ENCODE results near the gene YTHDF2. TPM values are rescaled to one million over a fixed set of nuclear protein-coding genes. Genes with fewer than 3 reads are reported as not detected.

YTHDF2 gene
- total RNA-seq, 4 donors from 2014 or later = 35.6 to 50.6 (median 47.0) TPM

DNA sequence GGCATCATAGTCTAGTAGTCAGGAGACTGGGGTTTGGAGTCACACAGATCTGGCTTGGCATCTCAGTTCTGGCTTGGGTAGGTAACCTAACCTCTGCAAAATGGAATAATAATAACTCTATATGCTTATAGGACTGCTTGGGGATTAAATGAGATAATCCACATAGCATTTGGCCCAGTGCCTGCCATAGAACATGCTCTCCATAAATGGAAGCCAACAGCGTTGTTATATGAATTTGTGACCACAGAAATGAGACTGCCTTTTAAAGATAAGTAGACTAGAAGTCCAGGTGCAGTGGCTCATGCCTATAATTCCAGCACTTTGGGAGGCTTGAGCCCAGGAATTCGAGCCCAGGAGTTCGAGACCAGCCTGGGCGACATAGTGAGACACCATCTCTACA, 71.2 kb downstream of the YTHDF2 start:
- intact Hi-C loops (cut with DNase I; ENCODE audit: low total_unique reads) (no loop called here), in situ Hi-C loops (cut with MboI; ENCODE audit: low sequenced_read_pairs in 4 of 4) (no loop called here)
- Histone ChIP-seq H3K9me3 (no peaks in the 10 kb centered on the region), H3K4me3 (no peak overlapping the region), H3K27ac (no peak overlapping the region), H3K27me3 (peaks cover 18 to 30% (median 26%) of the 10 kb centered on the region in 3 donors), H3K36me3 (no peaks in the 10 kb centered on the region), H3K4me1 (no peaks in the 10 kb centered on the region)
- DNase-seq = no peak
- no peak for ATAC-seq
- TF ChIP-seq POLR2A (IDR thresholded peaks at IDR 0.05) (no peak), CTCF (IDR thresholded peaks at IDR 0.05 in 4 of 5, conservative IDR thresholded peaks at IDR 0.05 in 1 of 5) (no peak)

- H3K27ac ChIP-seq = no peak overlapping the region
- in situ Hi-C loops (cut with MboI; ENCODE audit: low sequenced_read_pairs in 4 of 4) (no loop called here), intact Hi-C loops (cut with DNase I; ENCODE audit: low total_unique reads) (no loop called here)
- DNase-seq (no peak), ATAC-seq (no peak)
- H3K4me3 ChIP-seq = no peak overlapping the region
- no peaks in the 10 kb centered on the region for H3K4me1 ChIP-seq
- H3K9me3 ChIP-seq = no peaks in the 10 kb centered on the region
- H3K36me3 ChIP-seq = no peaks in the 10 kb centered on the region
- peaks cover 27 to 44% (median 41%) of the 10 kb centered on the region in 3 donors for H3K27me3 ChIP-seq
- TF ChIP-seq CTCF (IDR thresholded peaks at IDR 0.05 in 4 of 5, conservative IDR thresholded peaks at IDR 0.05 in 1 of 5) (no peak), POLR2A (IDR thresholded peaks at IDR 0.05) (no peak)
These were observed 74.6 kb downstream of the YTHDF2 start for GRCh38 chr1:28811369-28811765.

DNA sequence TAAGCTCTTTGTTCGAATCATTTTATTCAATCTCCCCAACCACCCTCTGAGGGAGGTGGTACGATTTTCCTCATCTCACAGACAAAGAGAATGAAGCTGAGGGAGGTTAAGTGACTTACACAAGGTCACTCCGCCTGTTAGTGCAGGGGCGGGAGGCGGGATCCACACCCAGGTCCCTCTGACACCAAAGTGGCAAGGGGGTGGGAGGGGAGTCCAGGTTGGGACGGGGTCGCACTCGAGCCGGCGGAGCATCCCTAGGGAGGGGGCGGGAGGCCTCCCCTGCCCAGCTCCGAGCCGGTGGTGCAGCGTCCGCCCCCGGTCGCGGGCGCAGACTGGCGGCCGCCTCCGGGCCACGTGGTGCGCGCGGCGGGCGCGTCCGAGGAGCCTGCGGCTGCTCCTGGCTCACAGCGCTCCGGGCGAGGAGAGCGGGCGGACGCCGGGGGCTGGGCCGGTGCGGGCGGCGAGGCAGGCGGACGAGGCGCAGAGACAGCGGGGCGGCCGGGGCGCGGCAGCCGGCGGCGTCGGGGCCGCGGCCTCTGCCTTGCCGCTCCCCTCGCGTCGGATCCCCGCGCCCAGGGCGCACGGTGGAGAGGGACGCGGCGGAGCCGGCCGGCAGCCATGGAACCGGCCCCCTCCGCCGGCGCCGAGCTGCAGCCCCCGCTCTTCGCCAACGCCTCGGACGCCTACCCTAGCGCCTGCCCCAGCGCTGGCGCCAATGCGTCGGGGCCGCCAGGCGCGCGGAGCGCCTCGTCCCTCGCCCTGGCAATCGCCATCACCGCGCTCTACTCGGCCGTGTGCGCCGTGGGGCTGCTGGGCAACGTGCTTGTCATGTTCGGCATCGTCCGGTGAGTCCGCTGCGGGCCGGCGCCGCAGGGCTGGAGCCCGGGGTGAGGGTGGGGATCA, 75.3 kb downstream of the YTHDF2 start, which contains the start of gene OPRD1:
OPRD1 (plus strand) TSS at position 405 of the 903 bp plus-strand sequence; CDS start at position 619, 214 bp downstream.
- ATAC-seq (no peak), DNase-seq (no peak)
- H3K27me3 ChIP-seq = peaks cover 27 to 44% (median 41%) of the 10 kb centered on the region in 3 donors
- no peaks in the 10 kb centered on the region for H3K9me3 ChIP-seq
- no peak within 1 kb of the TSS for H3K27ac ChIP-seq
- H3K4me3 ChIP-seq = no peak within 1 kb of the TSS
- TF ChIP-seq POLR2A (IDR thresholded peaks at IDR 0.05) = no peak
- no peak for TF ChIP-seq CTCF (IDR thresholded peaks at IDR 0.05 in 4 of 5, conservative IDR thresholded peaks at IDR 0.05 in 1 of 5)
- H3K4me1 ChIP-seq = no peaks in the 10 kb centered on the region
- intact Hi-C loops (cut with DNase I; ENCODE audit: low total_unique reads) = no loop called here
- H3K36me3 ChIP-seq = no peaks in the 10 kb centered on the region
- in situ Hi-C loops (cut with MboI; ENCODE audit: low sequenced_read_pairs in 4 of 4) = no loop called here

DNA sequence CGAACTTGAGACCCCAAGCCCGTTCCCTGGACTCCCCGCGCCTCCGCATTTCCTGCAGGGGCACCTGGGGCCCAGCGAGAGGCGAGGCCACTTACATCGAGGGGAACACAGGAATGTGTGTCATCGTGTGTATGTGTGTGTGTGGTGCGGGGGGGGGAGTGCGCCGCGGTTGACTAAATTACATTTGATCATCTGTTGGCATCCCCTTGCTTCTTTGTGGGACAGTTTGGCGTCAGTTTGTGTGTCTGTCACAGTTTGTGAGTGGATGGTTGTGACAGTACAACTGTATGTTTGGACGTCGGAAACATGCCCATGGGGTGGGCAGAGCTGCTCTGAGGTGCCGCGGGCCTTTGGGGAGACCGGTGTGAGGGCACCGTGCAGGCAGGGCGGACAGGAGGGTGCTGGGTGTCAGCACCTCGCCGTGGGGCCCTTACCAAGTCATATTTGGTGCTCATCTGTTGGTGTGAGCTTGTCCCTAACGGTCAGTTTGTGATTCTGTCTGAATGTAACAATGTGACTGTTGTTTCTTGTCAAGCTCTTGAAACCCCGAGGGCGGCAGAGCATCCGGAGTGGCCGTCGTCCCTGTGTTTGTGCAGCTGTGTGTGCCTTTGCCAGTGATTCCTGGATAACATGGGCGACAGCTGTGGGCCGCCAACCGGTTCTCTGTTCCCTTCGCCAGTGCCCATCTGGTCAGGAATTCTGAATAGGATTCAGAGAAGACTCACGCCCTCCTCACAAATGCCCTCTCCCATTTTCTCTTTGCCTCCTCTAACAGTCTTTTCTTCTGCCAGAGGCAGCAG, 76.1 kb downstream of the YTHDF2 start:
- intact Hi-C loops (cut with DNase I; ENCODE audit: low total_unique reads) = no loop called here
- no peak for DNase-seq
- ATAC-seq = no peak
- TF ChIP-seq POLR2A (IDR thresholded peaks at IDR 0.05) (no peak), CTCF (IDR thresholded peaks at IDR 0.05 in 4 of 5, conservative IDR thresholded peaks at IDR 0.05 in 1 of 5) (no peak)
- Histone ChIP-seq H3K36me3 (no peaks in the 10 kb centered on the region), H3K4me3 (no peak overlapping the region), H3K27me3 (peaks cover 27 to 44% (median 41%) of the 10 kb centered on the region in 3 donors), H3K9me3 (no peaks in the 10 kb centered on the region), H3K27ac (no peak overlapping the region), H3K4me1 (no peaks in the 10 kb centered on the region)
- in situ Hi-C loops (cut with MboI; ENCODE audit: low sequenced_read_pairs in 4 of 4) = no loop called here

Measured in gastrocnemius medialis (tissue), 4 donors.